LNCAP (cell line): ENCODE results near the gene PC.

Experiments
- CTCF ChIP-seq: fragments of 450-650 bp; IDR thresholded peaks from 2 replicates; pipeline ENCODE4 v1.5.1; 2017; ENCODE audit warnings: mild to moderate bottlenecking

The PC gene

GRCh38 chr11:66966351-66966750 lies 8.2 kb upstream of the PC start:
- no peak for TF ChIP-seq CTCF

- TF ChIP-seq CTCF = no peak
Observed at GRCh38 chr11:66964495-66964894, 6.3 kb upstream of the PC start.

GRCh38 chr11:66962801-66963200 lies 4.6 kb upstream of the PC start:
- no peak for TF ChIP-seq CTCF

- TF ChIP-seq CTCF = no peak
Observed at GRCh38 chr11:66962247-66962646, 4.1 kb upstream of the PC start.

GRCh38 chr11:66958956-66959274 lies 732 bp upstream of the PC start:
- TF ChIP-seq CTCF = no peak

- no peak for TF ChIP-seq CTCF
Observed at GRCh38 chr11:66957971-66958231, 282 bp downstream of the PC start.

GRCh38 chr11:66956689-66957290 lies 1.4 kb downstream of the PC start:
- TF ChIP-seq CTCF = no peak

GRCh38 chr11:66953081-66953833 lies 4.9 kb downstream of the PC start:
- no peak for TF ChIP-seq CTCF
